ENCODE measurements around the gene PSG7. TPM values are rescaled to one million over a fixed set of nuclear protein-coding genes. Genes with fewer than 3 reads are reported as not detected.
A peak's percentile ranks its signal among the peaks of the same experiment; 100 is the strongest.
"Not testable (repeated sequence)": the region's sequence is repeated elsewhere in the genome, so short reads cannot be mapped to it uniquely, and the experiment has no call there.

The PSG7 gene
- total RNA-seq, 1 experiment from 2014 or later, result not detected

GRCh38 chr19:42874901-42875813 lies 61.9 kb downstream of the PSG7 start:
- H3K9me3 Mint-ChIP-seq (ENCODE audit: unreplicated experiment); DNase-seq (ENCODE audit: unreplicated experiment); H3K27me3 Mint-ChIP-seq (ENCODE audit: insufficient read depth, unreplicated experiment); intact Hi-C loops (cut with micrococcal nuclease); POLR2A ChIA-PET; H3K36me3 Mint-ChIP-seq (ENCODE audit: insufficient read depth, unreplicated experiment); H3K4me3 Mint-ChIP-seq (ENCODE audit: unreplicated experiment): not testable (repeated sequence)
- peak overlapping the region; percentile 89 for H3K27ac Mint-ChIP-seq (ENCODE audit: low read depth, unreplicated experiment)
- CTCF ChIA-PET, result interaction anchor here (0.6 to 2.1 kb wide), 6 partner anchors 8 to 435 kb away, joined by 3 to 7 read pairs (median 4); no protein-coding TSS in a partner anchor
- BruUV-seq (replicated peaks), result TSS peak; percentile 58
- peaks cover 29% of the 10 kb centered on the region for H3K4me1 Mint-ChIP-seq (ENCODE audit: insufficient read depth, unreplicated experiment)

- CTCF ChIA-PET, result interaction anchor here (0.6 to 2.1 kb wide), 8 partner anchors 9 to 434 kb away, joined by 3 to 8 read pairs (median 4); no protein-coding TSS in a partner anchor
- Mint-ChIP-seq H3K4me1 (ENCODE audit: insufficient read depth, unreplicated experiment) (peaks cover 29% of the 10 kb centered on the region), H3K27ac (ENCODE audit: low read depth, unreplicated experiment) (peak overlapping the region; percentile 89)
- H3K27me3 Mint-ChIP-seq (ENCODE audit: insufficient read depth, unreplicated experiment); POLR2A ChIA-PET; H3K9me3 Mint-ChIP-seq (ENCODE audit: unreplicated experiment); H3K4me3 Mint-ChIP-seq (ENCODE audit: unreplicated experiment); DNase-seq (ENCODE audit: unreplicated experiment); intact Hi-C loops (cut with micrococcal nuclease); H3K36me3 Mint-ChIP-seq (ENCODE audit: insufficient read depth, unreplicated experiment); BruUV-seq (replicated peaks): not testable (repeated sequence)
These were observed 62.9 kb downstream of the PSG7 start for GRCh38 chr19:42874136-42874535.

Other genes with a start within 250 kb of the PSG7 start
- not detected in 2 replicates for gene PSG3, start 196.7 kb downstream of the PSG7 start, total RNA-seq (2022)
- not detected in 2 replicates for gene PSG8, start 171.5 kb downstream of the PSG7 start, total RNA-seq (2022)
- not detected in 2 replicates for gene PSG1, start 57.5 kb downstream of the PSG7 start, total RNA-seq (2022)
- not detected in 2 replicates for gene PSG6, start 19.3 kb downstream of the PSG7 start, total RNA-seq (2022)
- gene PSG11, start 89.3 kb upstream of the PSG7 start, total RNA-seq (2022), result not detected in 2 replicates
- not detected in 2 replicates for gene PSG2, start 145.5 kb upstream of the PSG7 start, total RNA-seq (2022)
- not detected in 2 replicates for gene PSG5, start 249.3 kb upstream of the PSG7 start, total RNA-seq (2022)